ENCODE data around the gene TRERF1. TPM values are rescaled to one million over a fixed set of nuclear protein-coding genes. Genes with fewer than 3 reads are reported as not detected.

Gene TRERF1
- total RNA-seq, 2 donors from 2014 or later, result 9.5 to 34.8 TPM

DNA sequence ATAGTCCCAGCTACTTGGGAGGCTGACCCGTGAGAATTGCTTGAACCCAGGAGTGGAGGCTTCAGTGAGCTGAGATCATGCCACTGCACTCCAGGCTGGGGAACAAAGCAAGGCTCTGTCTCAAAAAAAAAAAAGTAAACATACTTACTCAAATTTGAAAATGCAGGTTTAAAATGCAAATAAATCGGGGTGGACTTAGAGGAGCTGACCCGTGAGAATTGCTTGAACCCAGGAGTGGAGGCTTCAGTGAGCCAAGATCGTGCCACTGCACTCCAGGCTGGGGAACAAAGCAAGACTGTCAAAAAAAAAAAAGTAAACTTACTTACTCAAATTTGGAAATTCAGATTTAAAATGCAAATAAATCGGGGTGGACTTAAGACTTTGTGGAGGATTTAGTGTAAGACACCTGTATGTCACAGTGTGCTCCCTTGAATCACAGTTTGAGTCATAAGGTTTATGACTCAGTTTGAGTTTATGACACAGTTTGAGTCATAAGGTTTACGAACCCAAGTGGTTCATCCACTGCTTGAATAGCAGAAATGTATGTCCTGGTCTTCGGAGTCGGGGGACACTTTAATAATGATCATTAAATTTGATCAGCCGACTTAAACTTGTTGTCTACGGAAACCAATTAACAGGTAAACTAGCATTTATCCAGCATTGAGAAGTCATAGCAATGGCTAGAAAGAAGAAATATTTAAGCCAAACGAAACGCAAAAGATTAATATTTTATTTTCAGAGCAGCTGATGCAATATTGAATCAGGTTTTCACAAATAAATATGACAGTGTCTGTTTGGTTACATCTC, 227.3 kb downstream of the TRERF1 start:
- Histone ChIP-seq H3K4me3 (no peak overlapping the region), H3K36me3 (no peaks in the 10 kb centered on the region), H3K4me1 (replicated peaks) (no peaks in the 10 kb centered on the region), H3K27ac (no peak overlapping the region), H3K27me3 (replicated peaks; ENCODE audit: insufficient read depth) (no peaks in the 10 kb centered on the region), H3K9me3 (no peaks in the 10 kb centered on the region)
- WGBS, result 67% methylated on average over 12 of the region's 12 CpGs
- TF ChIP-seq POLR2A (IDR thresholded peaks at IDR 0.05), result no peak
- no peak for TF ChIP-seq POLR2AphosphoS5 (IDR thresholded peaks at IDR 0.05)
- TF ChIP-seq, protein P1, sequence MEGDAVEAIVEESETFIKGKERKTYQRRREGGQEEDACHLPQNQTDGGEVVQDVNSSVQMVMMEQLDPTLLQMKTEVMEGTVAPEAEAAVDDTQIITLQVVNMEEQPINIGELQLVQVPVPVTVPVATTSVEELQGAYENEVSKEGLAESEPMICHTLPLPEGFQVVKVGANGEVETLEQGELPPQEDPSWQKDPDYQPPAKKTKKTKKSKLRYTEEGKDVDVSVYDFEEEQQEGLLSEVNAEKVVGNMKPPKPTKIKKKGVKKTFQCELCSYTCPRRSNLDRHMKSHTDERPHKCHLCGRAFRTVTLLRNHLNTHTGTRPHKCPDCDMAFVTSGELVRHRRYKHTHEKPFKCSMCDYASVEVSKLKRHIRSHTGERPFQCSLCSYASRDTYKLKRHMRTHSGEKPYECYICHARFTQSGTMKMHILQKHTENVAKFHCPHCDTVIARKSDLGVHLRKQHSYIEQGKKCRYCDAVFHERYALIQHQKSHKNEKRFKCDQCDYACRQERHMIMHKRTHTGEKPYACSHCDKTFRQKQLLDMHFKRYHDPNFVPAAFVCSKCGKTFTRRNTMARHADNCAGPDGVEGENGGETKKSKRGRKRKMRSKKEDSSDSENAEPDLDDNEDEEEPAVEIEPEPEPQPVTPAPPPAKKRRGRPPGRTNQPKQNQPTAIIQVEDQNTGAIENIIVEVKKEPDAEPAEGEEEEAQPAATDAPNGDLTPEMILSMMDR (IDR thresholded peaks at IDR 0.05), result no peak
- DNase-seq (ENCODE audit: low spot score), result no peak
- intact Hi-C loops (cut with DNase I), result loop anchor here (10.0 kb wide), 1 partner anchor 300 kb away; the partner anchor contains the start of genes BYSL and MED20

DNA sequence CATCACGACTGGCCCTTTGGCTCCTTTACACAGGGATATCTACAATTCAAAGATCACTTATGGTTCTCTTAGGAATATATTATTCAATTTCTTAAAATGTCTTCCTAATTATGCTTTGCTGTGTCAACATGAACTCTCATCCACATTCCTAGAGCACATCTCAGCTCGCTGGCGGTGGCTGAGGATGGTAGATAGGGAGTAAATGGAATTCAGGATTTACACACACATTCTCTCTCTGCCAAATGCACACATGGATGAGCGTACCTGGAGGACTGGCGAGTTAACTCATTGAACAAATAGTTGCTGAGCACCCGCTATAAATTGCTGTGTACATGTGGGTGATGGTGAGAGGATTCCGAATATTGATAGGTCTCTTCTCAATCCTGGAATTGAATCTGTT, 229.3 kb downstream of the TRERF1 start:
- H3K9me3 ChIP-seq, result no peaks in the 10 kb centered on the region
- DNase-seq (ENCODE audit: low spot score), result no peak
- H3K27me3 ChIP-seq (replicated peaks; ENCODE audit: insufficient read depth), result no peaks in the 10 kb centered on the region
- H3K36me3 ChIP-seq, result no peaks in the 10 kb centered on the region
- no peak overlapping the region for H3K27ac ChIP-seq
- H3K4me1 ChIP-seq (replicated peaks), result no peaks in the 10 kb centered on the region
- WGBS, result 67% methylated on average over 7 of the region's 7 CpGs
- intact Hi-C loops (cut with DNase I), result loop anchor here (10.0 kb wide), 1 partner anchor 298 kb away; the partner anchor contains the start of genes BYSL and MED20
- no peak overlapping the region for H3K4me3 ChIP-seq
- TF ChIP-seq POLR2AphosphoS5 (IDR thresholded peaks at IDR 0.05) (no peak), POLR2A (IDR thresholded peaks at IDR 0.05) (no peak)
- TF ChIP-seq, protein P1 (IDR thresholded peaks at IDR 0.05), result no peak

DNA sequence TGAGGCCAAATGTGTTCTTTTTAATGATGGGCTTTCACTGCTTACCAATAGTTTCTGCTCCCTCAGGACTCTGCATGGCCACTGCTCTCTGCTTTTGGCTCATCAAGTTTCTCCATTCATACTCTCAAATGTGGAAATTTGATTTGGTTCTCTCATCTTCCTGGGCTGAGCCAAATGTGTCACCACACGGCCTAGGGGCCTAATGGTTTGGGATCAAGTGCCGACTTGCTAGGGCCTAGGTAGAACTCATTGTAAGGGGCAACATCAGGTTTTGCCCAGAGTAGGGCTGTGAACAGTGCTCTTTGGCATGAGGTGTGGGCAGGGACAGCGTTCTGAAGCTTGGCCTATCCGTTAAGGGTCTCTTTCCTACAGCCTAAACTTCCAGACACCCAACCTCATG, 230.2 kb downstream of the TRERF1 start:
- no peak overlapping the region for H3K27ac ChIP-seq
- 82% methylated on average over 4 of the region's 4 CpGs for WGBS
- H3K4me1 ChIP-seq (replicated peaks), result no peaks in the 10 kb centered on the region
- H3K9me3 ChIP-seq, result no peaks in the 10 kb centered on the region
- H3K27me3 ChIP-seq (replicated peaks; ENCODE audit: insufficient read depth), result no peaks in the 10 kb centered on the region
- no peak for TF ChIP-seq POLR2AphosphoS5 (IDR thresholded peaks at IDR 0.05)
- TF ChIP-seq, protein P1 (IDR thresholded peaks at IDR 0.05), result no peak
- intact Hi-C loops (cut with DNase I), result loop anchor here (10.0 kb wide), 1 partner anchor 297 kb away; the partner anchor contains the start of genes BYSL and MED20
- no peak for DNase-seq (ENCODE audit: low spot score)
- H3K36me3 ChIP-seq, result no peaks in the 10 kb centered on the region
- H3K4me3 ChIP-seq, result no peak overlapping the region

DNA sequence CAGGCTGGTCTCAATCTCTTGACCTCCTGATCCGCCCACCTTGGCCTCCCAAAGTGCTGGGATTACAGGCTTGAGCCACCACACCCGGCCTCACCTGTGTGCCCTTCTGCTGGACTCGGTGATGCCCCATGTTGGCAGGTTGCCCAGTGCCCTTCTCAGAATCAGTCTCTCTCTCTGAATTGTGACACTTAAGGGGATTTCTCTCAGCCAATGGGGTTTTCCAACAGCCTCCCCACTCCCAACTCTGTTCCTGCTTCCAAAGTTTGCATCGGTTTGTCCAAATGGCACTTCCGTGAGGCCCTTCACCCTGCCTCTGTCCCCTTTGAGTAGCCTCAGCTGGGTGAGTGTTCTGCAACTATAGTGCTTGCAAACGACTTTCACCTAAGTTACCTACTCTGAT, 230.9 kb downstream of the TRERF1 start:
- WGBS, result 75% methylated on average over 6 of the region's 6 CpGs
- Histone ChIP-seq H3K27me3 (replicated peaks; ENCODE audit: insufficient read depth) (no peaks in the 10 kb centered on the region), H3K4me3 (no peak overlapping the region), H3K9me3 (no peaks in the 10 kb centered on the region), H3K36me3 (no peaks in the 10 kb centered on the region), H3K4me1 (replicated peaks) (no peaks in the 10 kb centered on the region), H3K27ac (no peak overlapping the region)
- DNase-seq (ENCODE audit: low spot score), result no peak
- TF ChIP-seq POLR2A (IDR thresholded peaks at IDR 0.05) (no peak), POLR2AphosphoS5 (IDR thresholded peaks at IDR 0.05) (no peak)
- TF ChIP-seq, protein P1 (IDR thresholded peaks at IDR 0.05), result no peak
- intact Hi-C loops (cut with DNase I), result loop anchor here (10.0 kb wide), 1 partner anchor 296 kb away; the partner anchor contains the start of genes BYSL and MED20

All from prostate gland (tissue), 2 donors.